HG03432 (cell line): ENCODE measurements around the gene TMEM145.
"Not testable (repeated sequence)": the region's sequence is repeated elsewhere in the genome, so short reads cannot be mapped to it uniquely, and the experiment has no call there.

Source experiments
- ATAC-seq: cut with Tn5 transposase; IDR thresholded peaks from one replicate; pipeline ENCODE4 v1.9.1; 2021; ENCODE audit warnings: mild to moderate bottlenecking, moderate library complexity; ENCODE audit not compliant: unreplicated experiment

TMEM145 gene

GRCh38 chr19:42313096-42313839 lies at the start of gene TMEM145:
TMEM145 (plus strand) TSS chr19:42313309; CDS start chr19:42313377, 68 bp downstream.
- no peak for ATAC-seq

DNA sequence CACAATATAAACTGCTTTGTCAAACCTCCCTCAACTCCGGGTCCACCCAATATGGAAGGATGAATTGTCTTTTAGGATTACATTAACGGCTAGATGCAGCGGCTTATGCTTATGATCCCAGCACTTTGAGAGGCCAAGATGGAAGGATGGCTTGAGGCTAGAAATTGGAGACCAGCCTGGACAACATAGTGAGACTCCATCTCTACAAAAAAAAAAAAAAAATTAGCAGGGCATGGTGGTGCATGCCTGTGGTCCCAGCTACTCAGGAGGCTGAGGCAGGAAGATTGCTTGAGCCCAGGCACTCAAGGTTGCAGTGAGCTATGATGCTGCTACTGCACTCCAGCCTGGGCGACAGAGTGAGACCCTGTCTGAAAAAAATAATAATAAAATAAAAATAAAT lies 47.0 kb upstream of the TMEM145 start:
- not testable (repeated sequence) for ATAC-seq

DNA sequence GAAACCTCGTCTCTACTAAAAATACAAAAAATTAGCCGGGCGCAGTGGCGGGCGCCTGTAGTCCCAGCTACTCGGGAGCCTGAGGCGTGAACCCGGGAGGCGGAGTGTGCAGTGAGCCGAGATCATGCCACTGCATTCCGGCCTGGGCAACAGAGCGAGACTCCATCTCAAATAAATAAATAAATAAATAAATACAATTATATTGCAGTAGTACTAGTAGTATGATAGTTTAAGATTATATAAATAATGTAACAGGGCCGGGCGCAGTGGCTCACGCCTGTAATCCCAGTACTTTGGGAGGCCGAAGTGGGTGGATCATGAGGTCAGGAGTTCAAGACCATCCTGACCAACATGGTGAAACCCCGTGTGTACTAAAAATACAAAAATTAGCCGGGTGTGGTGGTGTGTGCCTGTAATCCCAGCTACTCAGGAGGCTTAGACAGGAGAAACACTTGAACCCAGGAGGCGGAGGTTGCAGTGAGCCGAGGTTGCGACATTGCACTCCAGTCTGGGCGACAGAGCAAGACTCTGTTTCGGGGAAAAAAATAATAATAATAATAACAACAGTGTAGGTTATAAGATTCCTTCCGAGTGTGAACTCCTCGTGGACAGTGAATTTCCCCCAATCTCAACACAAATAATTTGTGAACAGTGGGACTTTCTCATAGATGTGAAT lies 46.0 kb upstream of the TMEM145 start:
- not testable (repeated sequence) for ATAC-seq

GRCh38 chr19:42267644-42268141 lies 45.4 kb upstream of the TMEM145 start:
- ATAC-seq, result no peak

DNA sequence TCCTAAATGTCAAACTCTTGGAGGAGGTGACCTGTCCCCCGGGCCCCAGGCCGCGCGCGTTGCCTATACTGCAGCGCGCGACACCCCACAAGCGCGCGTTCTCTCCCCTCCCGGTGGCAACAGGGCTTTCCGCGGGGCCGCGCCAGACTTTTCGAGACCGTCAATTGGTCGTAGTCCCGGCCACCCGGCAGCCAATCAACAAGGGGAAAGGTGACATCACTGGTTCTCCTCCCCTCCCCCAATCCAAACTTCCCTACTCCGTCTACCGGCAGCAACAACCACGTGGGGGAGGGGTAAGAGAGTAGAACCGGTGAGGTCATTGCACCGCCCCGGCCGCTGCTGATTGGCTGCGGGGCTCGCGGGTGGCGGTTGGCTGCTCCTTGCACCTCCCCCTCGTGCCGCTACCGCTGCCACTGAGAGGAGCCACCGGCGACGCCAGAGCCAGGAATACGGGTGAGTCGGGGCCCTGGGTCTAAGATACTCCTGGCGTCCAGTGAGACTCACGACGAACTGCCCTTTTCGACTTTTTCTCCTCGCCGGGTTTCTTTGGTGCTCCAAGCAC lies 44.9 kb upstream of the TMEM145 start:
- ATAC-seq, result peak; percentile 60

DNA sequence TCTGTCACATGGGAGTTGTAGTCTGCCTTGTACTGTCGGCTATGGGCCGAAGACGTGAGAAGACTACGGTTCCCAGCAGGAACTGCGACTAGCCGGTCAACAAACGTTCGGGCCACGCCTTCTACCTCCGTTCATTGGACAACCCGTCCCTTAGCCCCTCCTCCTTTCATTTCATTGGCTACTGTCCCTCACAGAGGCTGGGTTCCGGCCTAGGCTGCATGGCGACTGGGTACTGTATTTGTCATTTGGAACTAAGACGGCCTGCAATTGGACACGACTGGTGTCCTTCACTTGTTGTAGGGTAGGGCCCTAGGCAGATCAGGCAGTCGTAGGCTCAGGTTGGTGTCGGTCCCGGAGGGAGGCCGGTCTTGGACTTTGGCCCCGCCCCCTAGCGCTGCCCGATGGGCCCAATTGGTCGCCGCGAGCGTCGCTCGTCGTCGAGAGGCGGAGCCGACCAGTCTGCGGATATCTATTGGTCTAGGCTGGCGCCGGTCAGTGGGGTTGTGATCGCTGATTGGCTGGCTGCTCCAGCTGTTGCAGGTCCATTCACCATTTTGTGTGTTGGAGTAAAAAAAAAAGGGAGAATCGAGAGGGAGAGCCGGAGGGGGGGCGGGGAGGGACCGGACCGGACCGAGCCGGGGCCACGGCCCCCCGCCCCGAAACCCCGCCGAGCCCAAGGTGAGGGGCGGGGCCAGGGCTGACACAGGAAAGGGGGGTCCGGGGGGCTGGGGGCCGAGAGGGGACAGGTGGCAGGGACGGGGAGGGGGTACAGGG lies 44.2 kb upstream of the TMEM145 start, which contains the start of gene CIC:
Gene CIC, plus strand, starts transcription at position 549 of the 774 bp plus-strand sequence. CDS start 2,532 bp downstream, outside the sequence.
- ATAC-seq, result peak; percentile 74

DNA sequence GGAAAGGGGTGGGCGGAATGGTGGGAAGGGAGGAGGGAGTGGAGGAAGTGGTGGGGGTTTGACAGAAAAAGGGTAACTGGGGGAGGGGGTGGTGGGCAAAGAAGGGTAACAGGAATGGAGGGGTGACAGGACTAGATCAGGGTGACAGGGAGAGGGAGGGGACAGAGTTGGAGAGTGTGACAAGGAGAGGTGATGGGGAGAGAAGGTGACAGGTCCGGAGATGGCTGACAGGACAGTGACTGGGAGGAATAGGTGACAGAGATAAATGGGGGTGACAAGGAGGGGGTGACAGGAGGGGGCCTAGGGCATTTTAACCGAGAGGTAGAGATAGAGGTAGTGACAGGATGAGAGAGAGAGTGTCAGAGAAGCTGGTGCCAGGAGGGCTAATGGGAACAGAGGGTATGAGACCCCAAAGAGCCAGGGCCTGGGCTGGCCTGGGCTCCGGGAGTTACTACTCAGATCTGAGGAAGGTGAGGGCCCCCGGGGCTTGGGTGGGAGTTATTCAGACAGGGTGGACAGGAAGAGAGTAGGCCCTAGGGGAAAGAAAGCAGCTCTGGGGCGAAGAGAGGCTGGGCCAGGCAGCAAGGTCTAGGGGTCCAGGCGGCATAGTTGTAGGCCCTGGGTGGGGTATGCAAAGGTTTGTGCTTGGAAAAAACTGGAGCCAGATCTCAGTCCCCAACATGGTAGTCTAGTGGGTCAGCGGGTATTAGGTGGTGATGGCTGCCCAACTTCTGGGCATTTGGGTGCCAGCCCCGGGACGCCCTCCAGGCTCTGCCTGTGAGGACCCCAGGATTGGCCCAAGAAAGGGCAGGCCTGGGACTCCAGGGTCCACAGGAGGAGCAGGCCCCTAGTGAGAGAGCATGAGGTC lies 43.4 kb upstream of the TMEM145 start:
- no peak for ATAC-seq

DNA sequence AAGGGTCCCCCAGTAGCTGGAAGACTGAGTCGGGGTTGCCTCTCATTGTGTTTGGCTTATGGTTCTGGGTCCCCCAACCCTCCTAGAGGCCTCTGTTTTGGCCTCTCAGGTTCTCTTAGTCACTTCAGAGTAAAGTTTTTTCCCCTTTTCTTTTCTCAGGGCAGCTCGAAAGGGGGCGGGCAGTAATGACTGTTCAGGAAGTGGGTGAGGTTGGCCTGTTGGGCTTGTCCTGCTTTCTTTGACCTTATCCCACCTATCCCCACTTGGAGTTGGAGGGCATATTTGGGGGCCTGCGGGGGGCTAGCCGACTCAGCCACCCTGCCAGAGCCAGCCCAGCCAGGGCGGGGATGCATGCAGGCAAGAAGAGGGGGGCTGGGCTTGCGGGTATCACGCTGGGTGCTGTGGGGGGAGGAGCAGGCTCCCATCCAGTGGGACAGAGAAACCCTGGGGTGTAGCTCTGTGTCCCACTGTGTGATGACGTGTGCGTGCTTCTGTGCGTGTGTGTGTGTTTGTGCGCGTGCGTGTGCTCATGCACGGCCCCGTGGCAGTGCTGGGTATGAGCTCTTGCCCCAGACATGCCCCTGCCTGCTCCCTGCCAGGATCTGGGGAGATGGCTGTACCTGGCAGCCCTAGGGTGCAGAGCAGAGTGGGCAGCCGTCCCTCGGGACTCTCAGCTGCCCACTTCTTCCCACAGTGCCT lies 42.6 kb upstream of the TMEM145 start:
- no peak for ATAC-seq

- ATAC-seq, result no peak
Measured at GRCh38 chr19:42271045-42271419, 42.1 kb upstream of the TMEM145 start.

- ATAC-seq, result no peak
Measured at GRCh38 chr19:42271861-42272534, 41.1 kb upstream of the TMEM145 start.

DNA sequence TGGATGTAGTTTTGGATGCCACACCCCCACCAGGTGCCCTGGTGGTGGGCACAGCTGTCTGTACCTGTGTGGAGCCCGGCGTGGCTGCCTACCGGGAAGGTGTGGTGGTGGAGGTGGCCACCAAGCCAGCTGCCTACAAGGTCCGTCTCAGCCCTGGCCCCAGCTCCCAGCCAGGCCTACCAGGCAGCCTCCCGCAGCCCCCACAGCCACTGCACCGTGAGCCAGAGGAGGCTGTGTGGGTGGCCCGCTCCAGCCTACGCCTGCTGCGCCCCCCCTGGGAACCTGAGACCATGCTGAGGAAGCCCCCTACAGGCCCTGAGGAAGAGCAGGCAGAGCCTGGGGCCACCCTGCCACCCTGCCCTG lies 40.6 kb upstream of the TMEM145 start:
- no peak for ATAC-seq

DNA sequence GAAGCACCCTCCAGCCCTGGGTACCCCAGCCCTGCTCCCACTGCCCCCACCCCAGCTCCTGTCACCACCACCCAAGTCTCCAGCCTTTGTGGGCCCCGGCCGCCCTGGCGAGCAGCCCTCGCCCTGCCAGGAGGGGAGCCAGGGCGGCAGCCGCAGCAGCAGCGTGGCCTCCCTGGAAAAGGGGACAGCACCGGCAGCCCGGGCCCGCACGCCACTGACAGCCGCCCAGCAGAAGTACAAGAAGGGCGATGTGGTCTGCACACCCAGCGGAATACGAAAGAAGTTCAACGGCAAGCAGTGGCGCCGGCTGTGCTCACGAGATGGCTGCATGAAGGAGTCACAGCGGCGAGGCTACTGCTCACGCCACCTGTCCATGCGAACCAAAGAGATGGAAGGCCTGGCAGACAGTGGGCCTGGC lies 40.1 kb upstream of the TMEM145 start:
- ATAC-seq, result no peak

DNA sequence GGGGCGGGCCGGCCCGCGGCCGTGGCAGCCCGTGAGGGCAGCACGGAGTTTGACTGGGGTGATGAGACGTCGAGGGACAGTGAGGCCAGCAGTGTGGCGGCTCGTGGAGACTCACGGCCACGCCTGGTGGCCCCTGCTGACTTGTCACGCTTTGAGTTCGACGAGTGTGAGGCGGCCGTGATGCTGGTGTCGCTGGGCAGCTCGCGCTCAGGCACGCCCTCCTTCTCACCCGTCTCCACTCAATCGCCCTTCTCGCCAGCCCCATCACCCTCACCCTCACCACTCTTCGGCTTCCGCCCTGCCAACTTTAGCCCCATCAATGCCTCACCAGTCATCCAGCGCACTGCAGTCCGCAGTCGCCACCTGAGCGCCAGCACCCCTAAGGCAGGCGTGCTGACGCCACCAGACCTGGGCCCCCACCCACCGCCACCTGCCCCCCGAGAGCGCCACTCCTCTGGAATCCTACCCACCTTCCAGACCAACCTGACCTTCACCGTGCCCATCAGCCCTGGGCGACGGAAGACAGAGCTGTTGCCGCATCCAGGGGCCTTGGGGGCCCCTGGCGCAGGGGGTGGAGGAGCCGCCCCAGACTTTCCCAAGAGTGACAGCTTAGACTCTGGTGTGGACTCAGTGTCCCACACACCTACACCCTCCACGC lies 39.6 kb upstream of the TMEM145 start:
- ATAC-seq, result no peak

DNA sequence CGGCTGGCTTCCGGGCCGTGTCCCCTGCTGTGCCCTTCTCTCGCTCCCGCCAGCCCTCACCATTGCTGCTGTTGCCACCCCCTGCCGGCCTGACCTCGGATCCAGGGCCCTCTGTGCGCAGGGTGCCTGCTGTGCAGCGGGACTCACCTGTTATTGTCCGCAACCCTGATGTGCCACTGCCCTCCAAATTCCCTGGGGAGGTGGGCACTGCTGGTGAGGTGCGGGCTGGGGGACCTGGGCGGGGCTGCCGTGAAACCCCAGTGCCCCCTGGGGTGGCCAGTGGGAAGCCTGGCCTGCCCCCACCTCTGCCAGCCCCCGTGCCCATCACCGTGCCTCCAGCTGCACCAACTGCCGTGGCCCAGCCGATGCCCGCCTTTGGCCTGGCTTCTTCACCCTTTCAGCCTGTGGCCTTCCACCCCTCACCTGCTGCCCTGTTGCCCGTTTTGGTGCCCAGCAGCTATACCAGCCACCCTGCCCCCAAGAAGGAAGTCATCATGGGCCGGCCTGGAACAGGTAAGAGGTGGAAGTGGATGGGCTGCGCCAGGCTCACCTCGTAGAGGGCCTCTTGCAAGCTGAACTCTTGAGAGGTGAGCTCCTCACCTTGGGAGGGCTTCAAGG lies 38.9 kb upstream of the TMEM145 start:
- ATAC-seq, result no peak

DNA sequence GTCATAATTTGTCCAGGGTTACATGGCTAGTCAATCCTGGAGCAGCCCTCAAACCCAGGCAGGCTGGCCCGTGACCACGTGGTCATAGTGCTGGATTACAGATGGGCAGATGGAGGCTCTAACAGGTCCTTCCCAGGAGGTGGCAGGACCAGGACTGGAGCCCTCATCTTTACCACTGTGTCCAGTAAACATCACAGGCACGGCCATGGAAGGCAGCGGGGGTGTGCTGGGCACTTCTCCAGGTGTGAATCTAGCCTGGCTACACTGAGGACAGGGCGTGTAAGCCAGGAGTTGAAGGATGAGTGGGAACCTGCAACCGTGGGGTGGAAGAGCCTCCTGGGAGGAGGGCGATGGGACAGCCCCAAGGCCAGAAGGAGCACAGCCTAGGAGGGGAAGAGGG lies 38.0 kb upstream of the TMEM145 start:
- ATAC-seq, result no peak

DNA sequence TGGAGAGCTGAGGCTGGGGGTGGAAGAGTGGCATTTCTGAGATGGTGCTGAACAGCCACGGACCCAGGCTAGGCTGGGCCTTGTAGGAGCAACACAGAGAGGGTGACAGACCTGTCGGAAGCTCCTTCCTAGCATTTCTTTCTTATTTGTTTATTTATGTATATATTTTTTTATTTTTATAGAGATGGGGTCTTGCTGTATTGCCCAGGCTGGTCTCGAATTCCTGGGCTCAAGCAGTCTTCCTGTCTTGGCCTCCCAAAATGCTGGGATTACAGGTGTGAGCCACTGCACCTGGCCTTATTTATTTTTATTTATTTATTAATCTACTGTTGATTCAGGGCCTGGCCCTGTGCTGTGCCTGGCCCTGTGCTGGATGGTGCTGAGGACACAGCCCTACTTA lies 37.6 kb upstream of the TMEM145 start:
- ATAC-seq, result no peak

GRCh38 chr19:42276284-42276683 lies 36.8 kb upstream of the TMEM145 start:
- no peak for ATAC-seq

DNA sequence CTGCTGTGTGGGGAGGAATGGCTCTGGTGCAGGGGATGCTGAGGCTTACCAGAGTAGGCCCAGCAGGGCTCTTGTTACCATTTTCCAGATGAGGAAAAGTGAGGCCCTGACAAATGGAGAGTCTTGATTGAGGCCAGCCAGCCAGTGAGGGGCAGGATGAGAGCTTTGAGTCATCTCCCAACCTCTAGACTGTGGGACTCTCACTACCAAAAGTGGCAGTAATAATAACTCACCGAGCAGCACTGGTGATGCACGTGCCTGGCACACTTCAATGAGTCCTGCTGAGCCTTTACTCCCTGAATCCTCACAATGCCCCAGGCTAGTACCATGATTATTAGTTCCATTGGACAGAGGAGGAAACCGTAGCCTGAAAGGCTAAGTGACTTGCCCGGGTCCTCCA lies 36.3 kb upstream of the TMEM145 start:
- no peak for ATAC-seq
